Osteoblast (primary cell): ENCODE measurements around the gene TLE3. TPM values are rescaled to one million over a fixed set of nuclear protein-coding genes. Genes with fewer than 3 reads are reported as not detected.
A peak's percentile ranks its signal among the peaks of the same experiment; 100 is the strongest.

Source experiments
- DNase-seq: peaks from one replicate; pipeline ENCODE4 v3.0.0; 2011; ENCODE audit warnings: low spot score, mixed read lengths; ENCODE audit not compliant: insufficient read length; ENCODE audit errors: missing footprints
- H2AFZ ChIP-seq: 2 replicates; pipeline ENCODE4 v1.6.0; 2011; ENCODE audit warnings: mild to moderate bottlenecking, low read length
- H3K27ac ChIP-seq: 2 replicates; pipeline ENCODE4 v1.5.1; 2011; ENCODE audit warnings: mild to moderate bottlenecking, low read depth, low read length, moderate library complexity
- H3K27me3 ChIP-seq: 2 replicates; pipeline ENCODE4 v1.6.0; 2012; ENCODE audit warnings: mild to moderate bottlenecking, control low read depth, inconsistent platforms, low read length, moderate library complexity; ENCODE audit not compliant: insufficient read depth
- H3K36me3 ChIP-seq: 2 replicates; pipeline ENCODE4 v1.5.1; 2011; ENCODE audit warnings: mild to moderate bottlenecking, low read length, control low read depth, moderate library complexity; ENCODE audit not compliant: insufficient read depth
- H3K4me1 ChIP-seq: 2 replicates; pipeline ENCODE4 v1.5.1; 2011; ENCODE audit warnings: mild to moderate bottlenecking, low read length, control low read depth, moderate library complexity; ENCODE audit not compliant: insufficient read depth
- H3K4me2 ChIP-seq: 2 replicates; pipeline ENCODE4 v1.6.0; 2011; ENCODE audit warnings: mild to moderate bottlenecking, low read length; ENCODE audit not compliant: insufficient read depth
- H3K4me3 ChIP-seq: fragments of 200-600 bp; sonication (generic); 3 replicates; pipeline ENCODE4 v1.5.1; 2012; ENCODE audit warnings: mild to moderate bottlenecking, low read length, inconsistent platforms; ENCODE audit not compliant: insufficient read depth
- H3K79me2 ChIP-seq: 2 replicates; pipeline ENCODE4 v1.6.0; 2012; ENCODE audit warnings: mild to moderate bottlenecking, low read length, control low read depth, inconsistent platforms; ENCODE audit not compliant: insufficient read depth
- H3K9me3 ChIP-seq: 2 replicates; pipeline ENCODE4 v1.5.1; 2011; ENCODE audit warnings: low read depth, low read length, control low read depth
- H4K20me1 ChIP-seq: 2 replicates; pipeline ENCODE4 v1.6.0; 2012; ENCODE audit warnings: mild to moderate bottlenecking, low read length, control low read depth; ENCODE audit not compliant: insufficient read depth
- CTCF ChIP-seq: IDR thresholded peaks from 2 replicates; pipeline ENCODE4 v1.5.1; 2011; ENCODE audit warnings: mild to moderate bottlenecking, low read depth, low read length, moderate library complexity; ENCODE audit errors: extremely low read depth
- total RNA-seq: library from RNA; depleted of rRNA; stranded (reverse); fragments of >200 nt; gene quantifications from 2 replicates; pipeline ENCODE4 v1.2.3, GENCODE V29; 2012

Gene TLE3
- total RNA-seq, 1 donor = 29.7 TPM

GRCh38 chr15:70034596-70034995 lies 63.1 kb downstream of the TLE3 start:
- Histone ChIP-seq H3K4me1 (no peaks in the 10 kb centered on the region), H3K79me2 (no peaks in the 10 kb centered on the region), H3K27ac (no peak overlapping the region), H2AFZ (no peak overlapping the region), H3K4me3 (no peak overlapping the region), H3K27me3 (peaks cover 42% of the 10 kb centered on the region), H3K4me2 (no peak overlapping the region), H3K9me3 (no peaks in the 10 kb centered on the region), H3K36me3 (no peaks in the 10 kb centered on the region), H4K20me1 (no peaks in the 10 kb centered on the region)
- DNase-seq = peak; percentile 3
- TF ChIP-seq CTCF = no peak

GRCh38 chr15:70034141-70034540 lies 63.6 kb downstream of the TLE3 start:
- no peak overlapping the region for H3K4me2 ChIP-seq
- no peaks in the 10 kb centered on the region for H3K9me3 ChIP-seq
- no peak overlapping the region for H2AFZ ChIP-seq
- no peaks in the 10 kb centered on the region for H3K4me1 ChIP-seq
- DNase-seq = peak; percentile 45
- peaks cover 45% of the 10 kb centered on the region for H3K27me3 ChIP-seq
- no peaks in the 10 kb centered on the region for H3K79me2 ChIP-seq
- no peaks in the 10 kb centered on the region for H4K20me1 ChIP-seq
- no peak for TF ChIP-seq CTCF
- H3K36me3 ChIP-seq = no peaks in the 10 kb centered on the region
- H3K4me3 ChIP-seq = no peak overlapping the region
- no peak overlapping the region for H3K27ac ChIP-seq

GRCh38 chr15:70033529-70034140 lies 64.1 kb downstream of the TLE3 start:
- DNase-seq = peak; percentile 64
- H3K4me2 ChIP-seq = no peak overlapping the region
- H3K4me3 ChIP-seq = no peak overlapping the region
- no peaks in the 10 kb centered on the region for H3K36me3 ChIP-seq
- no peak overlapping the region for H2AFZ ChIP-seq
- H3K4me1 ChIP-seq = no peaks in the 10 kb centered on the region
- peaks cover 45% of the 10 kb centered on the region for H3K27me3 ChIP-seq
- H3K9me3 ChIP-seq = no peaks in the 10 kb centered on the region
- no peak for TF ChIP-seq CTCF
- no peak overlapping the region for H3K27ac ChIP-seq
- no peaks in the 10 kb centered on the region for H4K20me1 ChIP-seq
- H3K79me2 ChIP-seq = no peaks in the 10 kb centered on the region

- DNase-seq = no peak
- Histone ChIP-seq H3K27me3 (peaks cover 48% of the 10 kb centered on the region), H3K36me3 (no peaks in the 10 kb centered on the region), H4K20me1 (no peaks in the 10 kb centered on the region), H3K4me3 (no peak overlapping the region), H3K4me1 (no peaks in the 10 kb centered on the region), H3K4me2 (no peak overlapping the region), H2AFZ (no peak overlapping the region), H3K9me3 (no peaks in the 10 kb centered on the region), H3K79me2 (no peaks in the 10 kb centered on the region), H3K27ac (no peak overlapping the region)
- TF ChIP-seq CTCF = no peak
Measured at GRCh38 chr15:70033109-70033508, 64.6 kb downstream of the TLE3 start.
